Vagina (tissue), 2 donors: ENCODE measurements around the gene NCBP3. TPM values are rescaled to one million over a fixed set of nuclear protein-coding genes. Genes with fewer than 3 reads are reported as not detected.
A peak's percentile ranks its signal among the peaks of the same experiment; 100 is the strongest.

ENCODE experiments used
- DNase-seq, 2 donors: peaks; one replicate each; pipeline ENCODE4 v3.0.0-alpha.2; 2017; ENCODE audit errors: extremely low spot score in 2 of 2
- H3K27ac ChIP-seq: fragments of 200-600 bp; sonication (generic); one replicate; pipeline ENCODE4 v1.5.1; 2019
- H3K27me3 ChIP-seq: fragments of 200-600 bp; sonication (generic); one replicate; pipeline ENCODE4 v1.5.1; 2019
- H3K36me3 ChIP-seq, 2 donors: fragments of 200-600 bp; sonication (generic); one replicate each; pipeline ENCODE4 v1.5.1; 2017 to 2019
- H3K4me1 ChIP-seq: fragments of 200-600 bp; sonication (generic); one replicate; pipeline ENCODE4 v1.5.1; 2019
- H3K4me3 ChIP-seq, 2 donors: fragments of 200-600 bp; sonication (generic); 1 replicate in 1 of 2; 2 replicates in 1 of 2; pipeline ENCODE4 v1.5.1; 2016 to 2019
- H3K9me3 ChIP-seq: fragments of 200-600 bp; sonication (generic); one replicate; pipeline ENCODE4 v1.5.1; 2019
- CTCF ChIP-seq, 3 experiments: fragments of 450-650 bp in 2 of 3; fragments of 200-600 bp in 1 of 3; sonication (generic) in 1 of 3; IDR thresholded peaks; one replicate each; pipeline ENCODE4 v1.5.1; 2017 to 2019; ENCODE audit warnings: antibody characterized with exemption in 3 of 3, mild to moderate bottlenecking in 2 of 3, moderate library complexity in 2 of 3
- POLR2A ChIP-seq, 2 donors: fragments of 450-650 bp; IDR thresholded peaks; one replicate each; pipeline ENCODE4 v1.6.1; 2017; ENCODE audit warnings: antibody characterized with exemption in 2 of 2, mild to moderate bottlenecking in 2 of 2, moderate library complexity in 2 of 2
- POLR2AphosphoS5 ChIP-seq, 2 donors: sonication (generic); formaldehyde crosslinking; IDR thresholded peaks; one replicate each; pipeline ENCODE4 v1.9.0; 2017; ENCODE audit warnings: antibody characterized with exemption in 2 of 2, mild to moderate bottlenecking in 2 of 2, low read depth in 1 of 2; ENCODE audit not compliant: insufficient read depth in 1 of 2
- intact Hi-C: fragments of 100-400 bp; cut with DNase I; formaldehyde crosslinking; loops from one replicate; pipeline ENCODE4 v1.15.1; 2023
- total RNA-seq: library from RNA; depleted of rRNA; stranded (reverse); fragments of >200 nt; gene quantifications from one replicate; pipeline ENCODE4 v1.2.3, GENCODE V29; 2016

The NCBP3 gene
- total RNA-seq, 1 donor from 2014 or later = 20.6 TPM

DNA sequence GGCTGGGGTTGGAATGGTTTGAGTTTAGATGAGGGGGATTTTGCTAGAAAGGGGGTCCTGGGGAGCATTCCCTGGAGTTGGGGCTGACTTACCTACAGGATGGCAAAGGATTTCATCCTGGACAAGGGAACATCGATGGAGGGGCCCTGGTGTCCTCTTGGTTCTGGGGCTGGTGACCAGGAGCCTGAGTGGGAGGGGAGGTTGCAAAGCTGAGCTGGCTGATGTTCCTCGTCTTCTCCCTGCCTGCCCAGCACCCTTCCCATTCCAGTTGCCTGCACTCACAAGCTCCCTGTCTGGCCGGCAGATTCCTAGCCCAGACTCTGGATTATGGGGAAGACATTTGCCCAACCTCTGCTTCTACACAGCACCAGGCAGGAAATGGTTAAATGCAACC lies 82.3 kb downstream of the NCBP3 start:
- intact Hi-C loops = no loop called here

DNA sequence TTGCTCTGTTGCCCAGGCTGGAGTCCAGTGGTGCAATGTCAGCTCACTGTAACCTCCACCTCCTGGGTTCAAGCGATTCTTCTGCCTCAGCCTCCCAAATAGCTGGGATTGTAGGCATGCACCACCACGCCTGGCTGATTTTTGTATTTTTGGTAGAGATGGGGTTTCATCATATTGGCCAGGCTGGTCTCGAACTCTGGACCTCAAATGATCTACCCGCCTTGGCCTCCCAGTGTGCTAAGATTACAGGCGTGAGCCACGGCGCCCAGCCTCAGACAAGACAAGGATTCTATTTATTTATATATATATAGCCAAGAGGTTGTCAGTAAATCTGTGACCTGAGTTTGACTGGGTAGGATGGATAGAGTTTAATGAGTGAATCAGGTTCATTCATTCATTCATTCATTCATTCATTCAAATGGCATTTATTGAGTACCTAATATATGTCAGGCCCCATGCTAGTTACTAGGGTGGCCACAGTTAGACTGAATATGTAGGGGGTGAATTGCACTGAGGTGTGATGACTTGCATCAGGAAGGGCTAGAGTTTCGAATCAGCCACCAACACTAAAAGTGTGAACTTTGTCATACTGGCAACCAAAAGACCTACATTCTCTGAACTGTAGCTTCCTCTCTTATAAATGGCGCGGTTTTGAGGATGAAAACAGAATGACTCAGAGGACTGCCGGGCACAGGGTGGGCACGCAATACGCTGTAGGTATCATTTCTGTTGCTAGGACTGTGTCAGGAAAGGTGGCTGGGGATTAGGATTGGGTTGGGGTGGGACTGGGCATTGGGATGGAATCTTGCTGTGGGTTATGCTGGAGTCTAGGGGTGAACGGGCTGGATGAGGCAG lies 82.9 kb downstream of the NCBP3 start:
- Histone ChIP-seq H3K4me3 (peak overlapping the region in 1 of 2 donors; percentile 2), H3K27ac (no peak overlapping the region)
- intact Hi-C loops = no loop called here

More for the DNA sequence above, 82.3 kb downstream of the NCBP3 start:
- H3K27me3 ChIP-seq = no peaks in the 10 kb centered on the region
- DNase-seq = no peak
- H3K36me3 ChIP-seq = no peaks in the 10 kb centered on the region
- H3K9me3 ChIP-seq = no peaks in the 10 kb centered on the region
- no peak for TF ChIP-seq POLR2A (IDR thresholded peaks at IDR 0.05)
- TF ChIP-seq CTCF (IDR thresholded peaks at IDR 0.05) = no peak
- no peak for TF ChIP-seq POLR2AphosphoS5 (IDR thresholded peaks at IDR 0.05; ENCODE audit: insufficient read depth in 1 of 2, low read depth in 1 of 2)
- peak overlapping the region in 1 of 2 donors; percentile 2 for H3K4me3 ChIP-seq
- no peaks in the 10 kb centered on the region for H3K4me1 ChIP-seq
- H3K27ac ChIP-seq = no peak overlapping the region

GRCh38 chr17:3761918-3762380 lies 84.1 kb downstream of the NCBP3 start:
- DNase-seq = no peak
- H3K27ac ChIP-seq = no peak overlapping the region
- no peaks in the 10 kb centered on the region for H3K9me3 ChIP-seq
- H3K4me3 ChIP-seq = no peak overlapping the region
- intact Hi-C loops = no loop called here
- H3K27me3 ChIP-seq = no peaks in the 10 kb centered on the region
- no peaks in the 10 kb centered on the region for H3K36me3 ChIP-seq
- no peaks in the 10 kb centered on the region for H3K4me1 ChIP-seq
- no peak for TF ChIP-seq POLR2A (IDR thresholded peaks at IDR 0.05)
- no peak for TF ChIP-seq POLR2AphosphoS5 (IDR thresholded peaks at IDR 0.05; ENCODE audit: insufficient read depth in 1 of 2, low read depth in 1 of 2)
- no peak for TF ChIP-seq CTCF (IDR thresholded peaks at IDR 0.05)

More for the DNA sequence above, 82.9 kb downstream of the NCBP3 start:
- no peaks in the 10 kb centered on the region for H3K9me3 ChIP-seq
- H3K36me3 ChIP-seq = no peaks in the 10 kb centered on the region
- H3K27me3 ChIP-seq = no peaks in the 10 kb centered on the region
- TF ChIP-seq POLR2AphosphoS5 (IDR thresholded peaks at IDR 0.05; ENCODE audit: insufficient read depth in 1 of 2, low read depth in 1 of 2) (no peak), CTCF (IDR thresholded peaks at IDR 0.05) (no peak), POLR2A (IDR thresholded peaks at IDR 0.05) (no peak)
- no peaks in the 10 kb centered on the region for H3K4me1 ChIP-seq
- DNase-seq = no peak

- TF ChIP-seq POLR2A (IDR thresholded peaks at IDR 0.05) = no peak
- intact Hi-C loops = no loop called here
Measured at GRCh38 chr17:3761036-3761917, 84.8 kb downstream of the NCBP3 start.

DNA sequence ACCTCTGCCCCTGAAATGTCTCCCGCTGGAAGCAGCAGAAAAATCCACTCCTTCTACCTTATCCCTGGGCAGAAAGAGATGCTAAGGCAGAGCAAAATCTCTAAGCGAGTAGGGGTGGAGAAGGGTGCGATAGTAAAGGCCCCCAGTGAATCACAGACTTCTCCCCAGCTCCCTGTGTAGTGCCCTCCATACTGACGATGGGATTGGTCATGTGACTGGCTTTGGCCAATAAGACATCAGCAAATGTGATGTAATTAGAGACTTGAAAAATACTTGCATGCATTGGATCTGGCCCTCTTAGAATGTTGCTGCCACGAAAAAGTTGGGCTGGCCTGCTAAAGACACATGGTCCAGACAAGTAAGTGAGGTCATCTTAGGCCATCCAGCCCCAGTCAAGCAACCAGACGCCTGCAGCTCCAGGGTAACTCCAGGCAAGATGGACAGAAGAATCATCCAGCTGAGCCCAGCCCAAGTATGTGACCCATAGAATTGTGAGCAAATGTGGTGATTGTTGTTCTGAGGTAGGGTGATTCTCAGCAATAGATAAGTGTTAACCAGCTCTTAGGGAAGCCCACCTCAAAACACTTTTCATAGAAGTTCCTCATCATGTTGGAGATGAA lies 86.3 kb downstream of the NCBP3 start:
- DNase-seq = no peak
- H3K4me1 ChIP-seq = peaks cover 10% of the 10 kb centered on the region
- no peaks in the 10 kb centered on the region for H3K9me3 ChIP-seq
- H3K4me3 ChIP-seq = no peak overlapping the region
- no peaks in the 10 kb centered on the region for H3K27me3 ChIP-seq
- H3K36me3 ChIP-seq = no peaks in the 10 kb centered on the region
- TF ChIP-seq POLR2A (IDR thresholded peaks at IDR 0.05) = no peak
- TF ChIP-seq CTCF (IDR thresholded peaks at IDR 0.05) = no peak
- no peak for TF ChIP-seq POLR2AphosphoS5 (IDR thresholded peaks at IDR 0.05; ENCODE audit: insufficient read depth in 1 of 2, low read depth in 1 of 2)
- no peak overlapping the region for H3K27ac ChIP-seq
- intact Hi-C loops = no loop called here

More at GRCh38 chr17:3761036-3761917, 84.8 kb downstream of the NCBP3 start:
- Histone ChIP-seq H3K4me1 (no peaks in the 10 kb centered on the region), H3K4me3 (no peak overlapping the region), H3K9me3 (no peaks in the 10 kb centered on the region), H3K36me3 (no peaks in the 10 kb centered on the region), H3K27ac (no peak overlapping the region), H3K27me3 (no peaks in the 10 kb centered on the region)
- DNase-seq = no peak
